ENCODE data around the gene PAXIP1. TPM values are rescaled to one million over a fixed set of nuclear protein-coding genes. Genes with fewer than 3 reads are reported as not detected.

Gene PAXIP1
- total RNA-seq, 1 donor from 2014 or later: 5.8 TPM

DNA sequence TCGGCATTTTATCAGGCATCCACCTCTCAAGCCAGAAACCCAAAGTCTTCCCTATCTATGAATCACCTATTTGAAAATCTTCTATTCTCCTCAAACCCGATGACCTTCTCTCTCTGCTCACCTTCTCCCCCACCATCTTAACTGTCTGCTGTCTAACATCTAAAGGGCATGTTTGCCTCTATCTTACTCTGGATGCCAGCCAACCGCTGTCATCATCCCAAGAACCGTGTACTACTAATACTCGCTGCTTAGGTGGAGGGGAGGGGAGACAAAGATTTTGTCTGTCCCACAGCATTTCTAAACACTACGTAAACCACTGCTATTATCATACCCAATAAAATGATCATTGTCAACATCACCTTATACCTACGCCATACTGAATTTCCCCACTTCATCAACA, 29.5 kb downstream of the PAXIP1 start:
- intact Hi-C loops (cut with micrococcal nuclease): no loop called here
- Histone ChIP-seq H3K4me1 (peaks cover 9% of the 10 kb centered on the region), H3K4me3 (no peak overlapping the region), H3K36me3 (peaks cover 56% of the 10 kb centered on the region), H3K9me3 (replicated peaks) (no peaks in the 10 kb centered on the region), H3K27me3 (ENCODE audit: low read depth) (no peaks in the 10 kb centered on the region), H3K27ac (replicated peaks) (no peak overlapping the region)
- no peak for DNase-seq
- TF ChIP-seq, protein P1, sequence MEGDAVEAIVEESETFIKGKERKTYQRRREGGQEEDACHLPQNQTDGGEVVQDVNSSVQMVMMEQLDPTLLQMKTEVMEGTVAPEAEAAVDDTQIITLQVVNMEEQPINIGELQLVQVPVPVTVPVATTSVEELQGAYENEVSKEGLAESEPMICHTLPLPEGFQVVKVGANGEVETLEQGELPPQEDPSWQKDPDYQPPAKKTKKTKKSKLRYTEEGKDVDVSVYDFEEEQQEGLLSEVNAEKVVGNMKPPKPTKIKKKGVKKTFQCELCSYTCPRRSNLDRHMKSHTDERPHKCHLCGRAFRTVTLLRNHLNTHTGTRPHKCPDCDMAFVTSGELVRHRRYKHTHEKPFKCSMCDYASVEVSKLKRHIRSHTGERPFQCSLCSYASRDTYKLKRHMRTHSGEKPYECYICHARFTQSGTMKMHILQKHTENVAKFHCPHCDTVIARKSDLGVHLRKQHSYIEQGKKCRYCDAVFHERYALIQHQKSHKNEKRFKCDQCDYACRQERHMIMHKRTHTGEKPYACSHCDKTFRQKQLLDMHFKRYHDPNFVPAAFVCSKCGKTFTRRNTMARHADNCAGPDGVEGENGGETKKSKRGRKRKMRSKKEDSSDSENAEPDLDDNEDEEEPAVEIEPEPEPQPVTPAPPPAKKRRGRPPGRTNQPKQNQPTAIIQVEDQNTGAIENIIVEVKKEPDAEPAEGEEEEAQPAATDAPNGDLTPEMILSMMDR (IDR thresholded peaks at IDR 0.05; ENCODE audit: borderline replicate concordance): no peak

DNA sequence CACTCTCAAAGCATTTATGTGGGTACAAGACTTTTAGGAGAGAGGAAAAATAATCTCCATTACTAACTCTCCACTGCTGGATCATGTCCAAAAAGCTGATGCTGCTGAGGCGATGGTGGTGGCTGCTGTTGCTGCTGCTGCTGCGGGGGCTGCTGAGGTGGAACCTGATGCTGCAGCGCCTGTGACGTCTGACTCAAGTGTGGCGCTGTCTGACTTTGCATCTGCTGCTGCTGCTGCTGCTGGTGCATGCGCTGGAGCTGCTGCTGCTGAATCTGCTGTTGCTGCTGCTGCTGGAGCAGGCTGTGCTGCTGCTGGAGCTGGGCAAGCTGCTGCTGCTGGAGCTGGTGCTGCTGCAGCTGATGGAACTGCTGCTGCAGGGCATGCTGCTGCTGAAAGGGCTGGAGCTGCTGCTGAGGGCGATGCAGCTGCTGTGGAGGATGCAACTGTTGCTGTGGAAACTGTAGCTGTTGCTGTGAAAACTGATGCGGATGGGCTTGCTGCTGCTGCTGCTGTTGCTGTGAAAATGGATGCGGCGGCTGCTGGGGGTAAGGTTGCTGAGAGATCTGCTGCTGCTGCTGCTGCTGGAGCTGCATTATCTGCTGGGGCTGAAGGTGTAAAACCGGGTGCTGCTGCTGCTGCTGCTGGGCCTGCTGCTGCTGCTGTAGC, 34.5 kb downstream of the PAXIP1 start:
- Histone ChIP-seq H3K9me3 (replicated peaks) (no peaks in the 10 kb centered on the region), H3K27ac (replicated peaks) (no peak overlapping the region), H3K4me3 (no peak overlapping the region), H3K4me1 (peaks cover 3% of the 10 kb centered on the region), H3K36me3 (peaks cover 77% of the 10 kb centered on the region), H3K27me3 (ENCODE audit: low read depth) (no peaks in the 10 kb centered on the region)
- DNase-seq: no peak
- TF ChIP-seq, protein P1 (IDR thresholded peaks at IDR 0.05; ENCODE audit: borderline replicate concordance): no peak
- intact Hi-C loops (cut with micrococcal nuclease): no loop called here

DNA sequence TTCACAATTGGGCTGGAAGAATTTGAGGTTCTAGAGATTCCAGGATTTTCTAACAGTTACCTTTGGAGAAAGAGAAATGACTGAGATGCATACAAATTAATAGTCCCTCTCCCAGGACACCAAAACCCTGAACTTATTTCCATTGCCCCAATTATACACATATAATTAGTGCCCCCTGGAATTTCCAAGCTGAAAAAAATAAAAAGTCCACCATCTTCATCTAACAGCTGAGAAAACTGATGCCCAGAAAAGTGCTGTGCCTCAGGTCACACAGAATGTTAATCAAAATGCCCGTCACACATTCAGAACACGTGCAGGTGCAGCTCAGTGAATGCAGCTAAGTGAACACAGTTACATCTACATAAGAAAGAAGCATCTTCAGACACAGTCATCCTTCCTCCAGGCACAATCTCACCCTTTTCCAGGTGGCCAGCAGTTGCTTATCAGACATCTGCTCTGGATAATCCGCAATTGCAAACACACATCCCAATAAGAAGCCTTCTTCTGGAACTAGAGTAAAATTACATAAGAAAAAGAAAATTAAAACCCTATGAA, 35.4 kb downstream of the PAXIP1 start:
- peaks cover 87% of the 10 kb centered on the region for H3K36me3 ChIP-seq
- DNase-seq: no peak
- H3K9me3 ChIP-seq (replicated peaks): no peaks in the 10 kb centered on the region
- H3K4me1 ChIP-seq: no peaks in the 10 kb centered on the region
- TF ChIP-seq, protein P1 (IDR thresholded peaks at IDR 0.05; ENCODE audit: borderline replicate concordance): no peak
- H3K27ac ChIP-seq (replicated peaks): no peak overlapping the region
- H3K27me3 ChIP-seq (ENCODE audit: low read depth): no peaks in the 10 kb centered on the region
- intact Hi-C loops (cut with micrococcal nuclease): no loop called here
- no peak overlapping the region for H3K4me3 ChIP-seq

DNA sequence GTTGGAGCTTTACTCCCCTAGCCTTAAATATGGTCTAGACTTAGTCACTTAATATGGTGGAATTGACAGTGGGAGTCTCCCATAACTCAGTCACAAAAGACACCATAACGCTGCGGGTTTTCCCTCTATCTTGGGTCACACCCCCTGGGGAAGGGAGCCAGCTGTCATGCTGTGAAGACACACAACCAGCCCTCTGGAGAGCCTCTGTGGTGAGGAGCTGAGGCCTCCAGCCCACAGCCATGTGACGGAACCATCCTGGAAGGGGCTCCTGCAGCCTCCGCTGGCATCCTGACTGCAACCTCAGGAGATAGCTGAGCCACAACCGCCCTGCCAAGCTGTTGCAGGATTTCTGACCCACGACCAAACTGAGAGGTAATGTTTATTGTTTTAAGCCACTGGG, 37.9 kb downstream of the PAXIP1 start:
- H3K4me1 ChIP-seq: no peaks in the 10 kb centered on the region
- H3K4me3 ChIP-seq: no peak overlapping the region
- H3K27me3 ChIP-seq (ENCODE audit: low read depth): no peaks in the 10 kb centered on the region
- intact Hi-C loops (cut with micrococcal nuclease): no loop called here
- DNase-seq: no peak
- no peaks in the 10 kb centered on the region for H3K9me3 ChIP-seq (replicated peaks)
- peaks cover 99% of the 10 kb centered on the region for H3K36me3 ChIP-seq
- TF ChIP-seq, protein P1 (IDR thresholded peaks at IDR 0.05; ENCODE audit: borderline replicate concordance): no peak
- no peak overlapping the region for H3K27ac ChIP-seq (replicated peaks)

DNA sequence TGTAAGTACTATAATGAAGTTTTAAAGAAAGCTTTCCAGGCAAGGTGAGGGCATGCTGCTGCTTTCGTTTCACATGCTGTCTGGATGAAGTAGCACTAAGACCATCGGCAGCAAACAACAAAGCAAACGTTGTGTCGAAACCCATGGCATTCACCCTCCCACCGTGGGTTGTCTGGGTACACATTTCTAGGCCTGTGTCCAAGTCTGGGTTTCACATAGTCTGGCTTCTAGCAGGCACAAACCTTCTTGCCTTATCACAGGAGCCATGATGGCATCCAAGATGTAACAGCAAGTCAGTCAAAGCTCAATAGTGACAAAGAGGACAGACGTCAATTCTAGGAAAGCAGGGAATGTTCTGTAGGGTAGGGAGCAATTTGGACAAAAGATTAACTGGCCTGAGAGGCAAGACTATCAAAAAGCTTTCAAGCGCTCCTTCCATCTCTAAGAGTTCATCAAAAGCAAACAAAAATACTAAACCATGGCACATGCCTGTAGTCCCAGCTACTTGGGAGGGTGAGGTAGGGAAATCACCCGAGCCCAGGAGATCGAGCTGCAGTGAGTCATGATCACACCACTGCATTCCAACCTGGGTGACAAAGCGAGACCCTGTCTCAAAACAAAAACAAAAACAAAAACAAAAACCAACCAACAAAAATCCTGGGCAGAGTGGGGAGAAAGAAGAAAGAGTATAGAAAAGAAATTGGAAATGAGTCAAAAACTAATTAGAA, 42.7 kb downstream of the PAXIP1 start:
- H3K4me3 ChIP-seq: no peak overlapping the region
- DNase-seq: no peak
- TF ChIP-seq, protein P1 (IDR thresholded peaks at IDR 0.05; ENCODE audit: borderline replicate concordance): no peak
- intact Hi-C loops (cut with micrococcal nuclease): no loop called here
- no peak overlapping the region for H3K27ac ChIP-seq (replicated peaks)
- H3K27me3 ChIP-seq (ENCODE audit: low read depth): no peaks in the 10 kb centered on the region
- peaks cover 93% of the 10 kb centered on the region for H3K36me3 ChIP-seq
- H3K4me1 ChIP-seq: no peaks in the 10 kb centered on the region
- no peaks in the 10 kb centered on the region for H3K9me3 ChIP-seq (replicated peaks)
